GM21717 (cell line): ENCODE results near the gene WDR35.
A peak's percentile ranks its signal among the peaks of the same experiment; 100 is the strongest.

Experiments
- ATAC-seq: cut with Tn5 transposase; IDR thresholded peaks from one replicate; pipeline ENCODE4 v1.9.1; 2021; ENCODE audit warnings: mild to moderate bottlenecking, moderate library complexity; ENCODE audit not compliant: unreplicated experiment

WDR35 gene

GRCh38 chr2:20011276-20012031, 21.5 kb upstream of the WDR35 start:
- ATAC-seq = no peak

DNA sequence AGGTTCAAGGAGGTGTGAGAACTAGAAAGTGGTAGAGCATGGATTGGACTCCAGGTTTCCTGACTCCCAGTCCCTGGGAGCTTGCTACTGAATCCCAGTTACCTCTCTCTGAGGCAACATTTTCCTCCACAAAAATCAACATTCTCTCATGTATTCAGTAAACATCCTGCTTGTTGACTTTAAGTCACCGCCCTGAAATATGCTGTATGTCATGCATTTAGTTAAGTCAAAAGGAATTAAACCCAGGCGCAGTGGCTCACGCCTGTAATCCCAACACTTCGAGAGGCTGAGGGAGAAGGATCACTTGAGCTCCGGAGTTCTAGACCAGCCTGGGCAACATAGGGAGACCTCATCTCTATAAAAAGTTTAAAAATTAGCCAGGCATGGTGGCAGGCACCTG, 18.8 kb upstream of the WDR35 start:
- no peak for ATAC-seq

GRCh38 chr2:20005891-20006470, 16.1 kb upstream of the WDR35 start:
- ATAC-seq = no peak

DNA sequence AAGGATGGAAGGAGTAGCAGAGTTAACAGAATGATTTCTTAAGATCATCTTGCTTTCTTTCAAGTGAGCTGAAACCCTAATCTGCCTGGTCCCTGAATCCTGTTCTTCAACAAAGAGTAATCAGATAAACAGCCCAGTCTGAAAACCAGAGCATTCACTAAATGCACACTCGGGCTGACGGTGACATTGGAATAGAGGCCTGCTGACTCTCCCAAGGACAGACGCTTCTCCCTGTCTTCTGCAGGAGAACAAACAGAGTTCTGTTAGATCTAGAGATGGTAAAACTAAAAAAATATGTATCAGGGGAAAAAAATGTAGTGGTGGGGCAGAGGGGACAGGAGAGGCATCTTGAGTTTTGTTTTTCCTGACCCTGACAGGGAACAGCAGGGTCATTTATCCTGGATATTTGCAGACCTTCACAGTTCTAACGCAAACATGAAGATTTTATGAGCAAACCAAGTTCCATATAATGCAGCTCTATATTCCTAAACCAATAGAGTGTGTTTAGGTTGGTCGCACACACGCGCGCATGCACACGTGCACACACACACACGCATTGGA, 15.2 kb upstream of the WDR35 start:
- ATAC-seq = no peak

DNA sequence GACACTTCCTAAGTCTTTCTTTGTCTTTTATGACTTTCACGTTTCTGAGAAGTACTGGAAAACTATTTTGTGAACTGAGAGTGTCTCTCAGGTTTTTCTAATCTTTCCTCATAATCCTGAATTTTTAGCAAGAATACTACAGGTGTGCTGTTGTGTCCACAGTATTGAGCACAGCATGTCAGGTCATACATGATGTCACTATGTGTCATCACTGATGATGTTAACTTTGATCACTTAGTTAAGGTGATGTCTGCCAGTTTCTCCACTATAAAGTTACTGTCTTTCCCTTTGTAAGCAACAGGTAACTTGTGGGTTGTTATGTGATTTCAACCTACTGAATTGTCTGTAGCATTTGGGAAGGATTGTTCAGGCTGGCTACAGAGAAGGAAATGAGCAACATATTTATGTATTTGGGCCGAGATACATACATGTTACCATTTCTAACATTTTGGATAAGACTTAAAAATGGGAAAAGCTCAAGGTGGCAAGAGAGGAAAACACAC, 11.5 kb upstream of the WDR35 start:
- no peak for ATAC-seq

DNA sequence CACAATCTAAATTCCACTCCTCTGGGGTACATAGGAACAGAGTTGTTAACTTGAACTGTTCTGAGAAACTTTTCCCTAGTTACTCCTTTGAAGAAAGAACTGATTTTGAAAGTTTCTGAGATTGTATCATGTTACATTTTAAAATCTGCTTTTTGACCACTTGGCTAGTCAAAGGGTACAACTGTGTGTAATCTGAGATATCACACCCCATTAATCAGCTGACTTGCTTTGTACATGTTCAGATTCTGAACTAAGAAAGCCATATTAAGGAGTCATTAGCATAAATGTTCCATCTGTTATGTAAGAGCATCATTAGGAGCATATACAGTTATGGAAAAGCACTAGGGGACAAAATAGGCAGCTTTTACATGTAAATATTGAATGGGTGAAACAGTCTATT, 3.8 kb upstream of the WDR35 start:
- ATAC-seq = no peak

DNA sequence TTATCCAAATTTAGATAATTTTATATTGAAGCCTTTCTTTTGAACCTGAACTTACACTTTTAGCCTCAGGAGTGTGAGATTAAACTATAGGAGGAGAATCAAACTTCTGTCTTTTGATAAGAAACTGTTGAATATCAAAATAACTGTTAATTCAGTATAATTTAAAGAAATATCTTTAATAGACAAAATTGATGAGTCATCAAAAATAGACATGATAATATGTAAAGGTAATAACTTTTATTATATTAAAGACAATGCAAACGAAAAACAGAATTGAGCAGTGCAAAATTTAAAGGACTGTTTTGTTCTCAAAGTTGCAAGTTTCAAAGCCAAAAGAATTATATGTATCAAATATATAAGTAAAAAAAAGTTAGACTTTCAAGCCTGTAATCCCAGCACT, 2.0 kb upstream of the WDR35 start:
- ATAC-seq = no peak

DNA sequence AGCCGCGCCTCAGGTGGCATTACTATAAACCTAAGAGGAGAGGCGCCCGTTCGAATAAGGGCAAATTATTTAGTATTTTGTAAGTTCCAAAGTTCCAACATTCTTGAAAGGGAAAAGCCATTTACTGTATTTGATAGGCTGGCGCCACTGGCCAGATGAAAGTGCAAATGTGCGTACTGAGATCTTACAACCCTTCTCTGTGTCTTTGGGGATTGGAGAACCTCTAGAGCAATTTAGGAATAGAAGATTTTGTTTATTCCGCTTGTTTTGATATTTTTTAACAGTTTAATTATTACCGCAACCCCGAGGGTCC, 467 bp upstream of the WDR35 start:
- ATAC-seq = no peak

DNA sequence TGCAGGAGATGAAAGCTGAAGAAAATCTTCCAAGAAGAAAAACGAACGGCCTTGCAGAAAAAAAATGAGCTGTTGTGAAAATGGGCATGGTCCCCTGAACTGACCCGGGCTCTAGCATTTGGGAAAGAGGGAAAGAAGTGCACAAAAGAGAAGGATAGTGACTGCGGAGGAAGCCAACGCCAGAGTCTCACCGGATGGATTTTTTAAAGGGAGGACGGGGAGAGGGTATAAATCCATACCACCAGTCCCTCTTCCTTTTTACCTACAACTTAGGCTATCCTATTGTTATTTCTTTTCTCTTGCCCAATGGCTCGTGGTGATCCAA, 601 bp downstream of the WDR35 start:
- ATAC-seq = peak; percentile 1

DNA sequence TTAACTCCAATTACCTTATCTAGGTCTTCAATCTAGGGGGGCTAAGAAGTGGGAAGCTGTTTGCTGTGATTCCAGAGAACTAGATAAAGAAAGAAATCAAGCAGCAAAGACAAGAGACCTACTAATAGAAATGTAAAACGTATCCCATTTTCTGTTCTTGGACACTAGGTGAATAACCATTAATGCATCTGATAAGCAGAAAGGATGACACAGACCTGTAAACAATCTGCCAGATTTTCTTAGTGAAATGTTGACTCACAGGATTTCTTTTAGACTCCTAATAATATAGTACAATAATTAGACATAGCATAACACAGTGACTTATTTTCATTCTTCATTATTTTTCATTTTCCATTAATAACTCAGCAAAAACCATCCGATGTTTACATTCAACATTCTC, 1.3 kb downstream of the WDR35 start:
- ATAC-seq = no peak

DNA sequence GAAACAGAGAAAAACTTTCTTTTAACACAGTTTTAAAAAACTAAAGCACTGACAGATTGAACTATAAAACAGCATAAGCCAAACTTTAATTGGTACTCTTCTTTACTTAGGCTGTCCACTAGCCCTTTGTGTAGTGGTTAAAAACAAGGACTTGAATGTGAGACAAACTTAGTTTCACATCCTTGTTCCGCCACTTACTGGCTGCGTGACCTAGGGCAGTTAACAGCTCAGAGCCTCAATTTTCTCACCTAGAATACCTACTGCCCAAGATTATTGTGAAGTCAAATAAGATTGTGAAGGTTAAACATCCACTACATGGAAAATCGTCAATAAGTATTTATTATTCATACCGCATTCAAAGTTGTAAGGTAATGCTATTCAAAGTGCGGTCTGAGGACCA, 2.0 kb downstream of the WDR35 start:
- ATAC-seq = peak; percentile 55

- no peak for ATAC-seq
These were observed 7.6 kb downstream of the WDR35 start for GRCh38 chr2:19982268-19982667.

- ATAC-seq = no peak
These were observed 10.0 kb downstream of the WDR35 start for GRCh38 chr2:19979932-19980331.

DNA sequence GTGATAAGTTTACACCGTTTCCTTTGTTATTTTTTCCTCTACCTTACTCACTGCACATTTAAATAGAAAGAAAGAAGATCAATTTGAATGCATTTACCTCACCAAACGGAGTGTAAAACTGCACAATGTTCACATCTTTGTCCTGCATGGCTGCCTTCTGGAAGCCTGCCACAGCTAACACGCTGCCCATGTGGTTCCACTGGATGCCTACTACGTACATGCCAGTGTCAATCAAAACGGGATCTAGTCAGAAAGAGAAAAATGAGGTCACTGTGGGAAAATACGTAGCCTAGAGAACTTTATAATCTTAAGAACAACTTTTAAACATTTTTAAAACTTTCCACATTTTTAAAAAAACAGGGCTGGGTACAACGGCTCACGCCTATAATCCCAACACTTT, 16.4 kb downstream of the WDR35 start:
- no peak for ATAC-seq

- no peak for ATAC-seq
These were observed 18.2 kb downstream of the WDR35 start for GRCh38 chr2:19971691-19972090.

DNA sequence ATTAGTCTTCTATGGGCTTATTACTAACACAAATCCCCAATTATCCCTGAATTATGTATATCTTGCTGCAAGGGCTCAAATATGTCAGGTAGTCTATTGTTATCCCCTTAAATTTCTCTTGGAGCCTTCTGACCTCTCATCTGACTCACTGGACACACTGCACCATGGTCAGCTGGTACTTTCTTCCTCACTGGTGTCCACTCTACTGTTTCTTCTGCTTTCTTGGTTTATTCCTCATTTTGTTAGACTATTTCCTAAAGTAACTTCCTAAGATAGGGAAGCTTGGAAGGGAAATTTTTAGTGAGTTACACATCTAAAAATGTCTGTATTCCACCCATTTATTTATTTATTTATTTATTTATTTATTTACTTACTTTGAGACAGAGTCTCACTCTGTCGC, 26.5 kb downstream of the WDR35 start:
- ATAC-seq = no peak

DNA sequence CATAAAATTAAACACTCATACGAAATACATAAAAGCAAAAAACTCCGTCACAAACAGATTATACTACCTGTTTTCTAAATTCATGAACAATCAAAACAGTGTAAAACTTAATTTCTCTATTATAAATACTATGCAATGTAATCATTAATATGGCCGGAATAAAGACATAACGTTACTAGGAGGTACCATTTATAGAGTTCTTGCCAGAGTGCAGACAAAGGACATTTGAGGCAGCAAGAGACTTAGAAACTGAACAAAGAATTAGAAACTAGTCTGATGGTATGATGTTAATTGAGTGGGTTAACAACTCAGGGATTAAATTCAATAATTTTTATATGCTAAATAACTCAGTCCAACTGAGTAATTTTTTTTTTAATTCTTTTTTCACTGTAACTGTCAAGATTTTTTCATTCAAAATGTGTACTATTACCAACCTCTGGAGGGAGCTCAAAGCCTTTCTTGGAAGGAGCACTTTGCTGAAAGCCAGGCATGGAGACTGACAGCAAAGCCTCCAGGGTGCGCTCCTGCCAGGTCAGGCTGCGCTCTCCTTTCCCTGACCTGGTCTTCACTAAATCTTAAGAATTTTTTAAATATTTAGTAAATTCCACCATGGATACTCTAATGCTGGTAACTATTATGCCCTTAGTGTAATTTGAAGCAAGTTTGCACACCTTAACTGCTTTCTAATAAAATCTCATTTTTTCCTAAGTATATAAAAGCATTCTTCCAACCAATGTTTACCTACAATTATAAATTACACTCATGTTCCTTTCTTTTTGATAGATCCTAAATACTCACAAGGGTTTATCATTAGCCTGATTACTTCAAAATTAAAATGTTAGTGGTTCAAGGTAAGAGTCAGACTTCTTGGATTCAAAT, 34.1 kb downstream of the WDR35 start:
- no peak for ATAC-seq

- no peak for ATAC-seq
These were observed 40.8 kb downstream of the WDR35 start for GRCh38 chr2:19949071-19949470.

- no peak for ATAC-seq
These were observed 42.5 kb downstream of the WDR35 start for GRCh38 chr2:19947184-19947940.

DNA sequence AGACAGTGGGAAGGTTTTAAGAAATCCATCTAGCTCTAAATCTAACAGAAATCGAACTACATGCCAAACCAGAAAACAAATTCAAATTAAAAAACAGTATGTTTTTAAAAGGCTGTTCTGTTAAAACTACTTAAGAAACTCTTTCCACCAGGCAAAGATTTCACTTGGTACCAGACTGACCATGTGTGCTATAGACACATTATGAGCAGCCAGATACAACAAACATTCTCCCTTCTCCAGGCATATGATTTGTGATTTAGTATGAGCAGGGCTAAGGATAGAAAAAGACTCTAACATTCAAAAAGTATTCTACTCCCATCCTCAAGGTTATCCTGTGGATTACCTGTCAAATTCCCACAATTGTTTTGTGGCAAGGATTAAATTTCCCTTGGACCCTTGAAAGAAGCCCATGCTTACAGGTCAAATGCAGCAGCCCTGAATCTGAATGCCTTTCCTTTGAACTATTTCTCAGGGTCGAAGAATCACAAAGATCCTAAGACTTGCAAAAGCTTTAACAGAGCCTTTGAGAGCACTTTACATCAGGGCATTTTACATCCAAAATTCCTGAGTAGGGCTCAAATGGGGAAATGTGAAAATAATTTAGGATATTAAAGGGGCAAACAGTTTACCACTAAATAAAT, 45.6 kb downstream of the WDR35 start:
- ATAC-seq = no peak

DNA sequence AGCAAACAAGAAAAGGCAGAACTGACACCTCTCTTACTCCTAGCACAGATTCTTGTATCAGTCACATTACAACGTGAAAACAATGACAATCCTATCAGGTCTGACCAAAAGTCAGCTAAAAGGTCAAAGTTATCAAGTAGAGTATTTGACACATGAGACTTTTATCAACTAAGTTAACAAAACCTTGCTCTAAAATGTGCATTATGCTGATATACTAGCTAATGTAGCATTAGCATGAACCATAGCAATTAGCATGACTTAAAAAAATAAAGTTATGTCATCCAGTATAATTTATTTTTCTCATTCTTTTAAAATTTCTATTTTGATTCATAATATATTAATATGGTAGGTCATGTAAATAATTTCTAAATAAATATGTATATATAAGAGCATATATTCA, 46.7 kb downstream of the WDR35 start:
- no peak for ATAC-seq
